IPS-NIHi11 (cell line): ENCODE results near the gene ASIC3.
"Not testable (repeated sequence)": the region's sequence is repeated elsewhere in the genome, so short reads cannot be mapped to it uniquely, and the experiment has no call there.

Source experiments
- DNase-seq: peaks from one replicate; pipeline ENCODE4 v3.0.0; 2012; ENCODE audit warnings: mixed read lengths, low spot score

ASIC3 gene

DNA sequence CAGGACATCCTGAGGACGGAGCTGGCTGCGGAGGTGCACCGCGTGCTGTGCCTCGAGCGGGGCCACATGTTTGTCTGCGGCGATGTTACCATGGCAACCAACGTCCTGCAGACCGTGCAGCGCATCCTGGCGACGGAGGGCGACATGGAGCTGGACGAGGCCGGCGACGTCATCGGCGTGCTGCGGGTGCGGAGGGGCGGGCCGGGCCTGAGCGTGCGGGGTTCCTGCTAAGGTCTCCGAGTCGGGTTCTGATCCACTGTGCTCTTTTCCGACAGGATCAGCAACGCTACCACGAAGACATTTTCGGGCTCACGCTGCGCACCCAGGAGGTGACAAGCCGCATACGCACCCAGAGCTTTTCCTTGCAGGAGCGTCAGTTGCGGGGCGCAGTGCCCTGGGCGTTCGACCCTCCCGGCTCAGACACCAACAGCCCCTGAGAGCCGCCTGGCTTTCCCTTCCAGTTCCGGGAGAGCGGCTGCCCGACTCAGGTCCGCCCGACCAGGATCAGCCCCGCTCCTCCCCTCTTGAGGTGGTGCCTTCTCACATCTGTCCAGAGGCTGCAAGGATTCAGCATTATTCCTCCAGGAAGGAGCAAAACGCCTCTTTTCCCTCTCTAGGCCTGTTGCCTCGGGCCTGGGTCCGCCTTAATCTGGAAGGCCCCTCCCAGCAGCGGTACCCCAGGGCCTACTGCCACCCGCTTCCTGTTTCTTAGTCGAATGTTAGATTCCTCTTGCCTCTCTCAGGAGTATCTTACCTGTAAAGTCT lies 34.4 kb upstream of the ASIC3 start:
- DNase-seq: peak; percentile 80

DNA sequence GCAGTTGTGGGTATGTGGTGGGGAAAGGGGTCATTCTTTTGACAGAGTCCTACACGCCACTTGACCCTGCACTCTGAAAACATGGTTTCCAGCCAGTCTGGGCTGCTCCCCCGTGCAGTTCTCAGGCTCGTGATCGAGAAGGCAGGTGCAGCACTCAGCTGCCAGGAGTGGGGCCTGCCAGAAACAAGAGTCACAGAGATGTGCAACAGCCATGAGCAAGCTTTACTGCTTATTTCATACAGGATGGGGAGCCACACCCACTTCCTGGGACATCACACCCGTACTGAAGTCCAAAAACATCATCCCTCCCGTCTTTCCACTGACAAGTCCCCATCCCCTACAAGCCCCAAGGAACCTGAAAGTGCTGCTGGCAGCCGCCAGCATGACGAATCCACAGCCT lies 33.4 kb upstream of the ASIC3 start:
- no peak for DNase-seq

DNA sequence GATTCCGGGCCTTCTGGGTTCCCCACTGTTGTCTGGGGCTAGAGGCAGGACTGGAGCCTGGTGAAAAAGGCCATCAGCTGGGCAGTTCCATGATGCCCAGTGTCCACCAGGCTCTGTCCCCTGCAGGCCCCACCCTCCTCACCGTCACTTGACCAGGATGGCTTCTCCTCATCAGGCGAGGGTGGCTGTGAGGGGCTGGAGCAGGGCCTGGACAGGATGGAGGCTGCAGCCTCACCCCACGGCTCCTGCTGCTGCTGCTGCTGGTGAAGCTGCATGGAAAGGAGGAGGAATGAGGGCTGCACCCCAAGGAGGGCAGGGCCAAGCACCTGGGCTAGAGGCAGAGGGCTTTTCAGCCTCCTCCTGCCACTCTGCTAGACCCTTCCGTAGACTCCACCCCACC lies 32.4 kb upstream of the ASIC3 start:
- no peak for DNase-seq

DNA sequence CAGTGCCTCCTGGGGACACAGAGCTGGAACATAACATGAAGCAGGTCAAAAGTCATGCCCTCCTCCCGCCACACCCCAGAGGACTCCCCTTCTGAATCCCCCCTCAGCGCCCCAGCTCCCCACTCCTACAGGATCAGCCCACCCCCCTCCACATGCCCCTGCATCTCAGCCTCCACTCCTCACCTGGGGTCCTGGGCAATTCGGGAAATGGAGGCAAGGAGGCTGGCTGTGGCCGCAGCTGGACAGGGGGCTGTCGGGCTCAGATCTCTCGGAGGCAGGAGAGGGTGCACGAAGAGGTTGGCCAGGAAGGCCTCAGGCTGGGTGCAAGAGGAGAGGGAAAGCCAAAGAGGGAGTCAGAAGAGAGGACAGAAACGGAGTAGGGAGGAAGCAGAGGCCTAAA lies 31.8 kb upstream of the ASIC3 start:
- DNase-seq: no peak

DNA sequence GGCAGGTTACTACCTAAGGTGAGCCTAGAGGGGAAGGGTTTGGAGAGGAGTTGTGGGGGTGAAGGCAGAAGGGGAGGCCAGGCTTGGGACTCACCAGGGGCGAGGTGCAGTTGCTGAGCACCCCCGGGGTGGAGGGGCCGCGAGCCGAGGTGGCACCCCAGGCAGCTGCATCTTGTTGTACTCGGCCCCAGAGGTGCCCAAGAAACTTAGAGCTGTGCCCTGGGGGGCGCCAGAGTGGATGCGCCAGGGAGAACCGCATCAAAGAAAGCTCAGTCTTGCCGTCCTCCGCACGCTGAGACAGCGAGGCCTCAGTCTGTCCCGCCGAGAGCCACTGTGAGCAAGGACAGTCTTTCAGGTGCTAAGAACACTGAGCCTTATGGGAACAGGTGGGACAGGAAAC lies 31.4 kb upstream of the ASIC3 start:
- DNase-seq: no peak

DNA sequence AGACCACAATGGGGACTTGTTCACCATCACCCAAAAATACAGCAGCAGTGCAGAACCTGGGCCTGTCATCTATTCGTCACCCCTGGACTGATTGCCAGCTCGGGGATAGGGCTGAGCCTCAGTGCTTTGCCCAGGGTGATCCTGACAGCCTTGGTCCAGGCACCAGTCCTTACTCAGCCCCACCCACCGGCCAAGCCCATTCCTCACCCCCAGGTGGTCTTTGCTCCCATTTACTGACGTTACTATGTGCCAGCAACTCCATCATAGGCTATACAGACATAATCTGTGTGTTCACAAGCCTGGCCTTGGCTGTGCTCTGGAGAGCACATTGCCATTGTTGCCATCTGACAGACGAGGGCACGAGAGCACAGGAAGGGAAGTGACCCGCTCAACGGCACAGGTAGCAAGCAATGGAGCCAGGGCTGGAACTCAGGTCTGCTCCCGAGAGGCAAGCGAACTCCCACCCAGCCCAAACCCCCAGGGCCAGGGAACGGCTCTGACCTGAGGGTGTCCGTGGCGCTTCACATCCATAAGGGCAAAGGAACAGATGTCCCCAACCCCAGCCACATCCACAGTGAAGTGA lies 30.9 kb upstream of the ASIC3 start:
- DNase-seq: no peak

DNA sequence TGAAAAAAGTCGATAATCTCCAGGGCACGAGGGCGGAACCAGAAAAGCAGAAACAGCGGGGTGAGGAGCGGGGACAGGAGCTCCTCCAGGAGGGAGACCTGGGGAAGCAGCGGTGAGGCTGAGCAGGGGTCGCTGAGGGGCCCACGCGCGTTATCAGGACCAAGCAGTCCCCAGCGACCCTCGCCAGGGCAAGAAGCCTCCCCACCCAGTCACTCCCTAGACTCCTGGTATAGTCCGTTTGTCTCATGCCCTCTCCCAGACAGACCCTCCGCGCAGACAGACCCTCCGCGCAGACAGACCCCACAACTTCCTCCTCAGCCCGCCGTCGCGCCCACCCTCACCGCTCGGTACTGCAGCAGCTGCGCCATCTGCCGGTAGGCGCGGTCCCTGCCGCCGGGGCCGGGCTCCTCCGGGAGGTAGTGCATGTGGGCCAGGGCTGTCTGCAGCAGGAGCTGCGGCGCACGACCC lies 30.3 kb upstream of the ASIC3 start:
- peak; percentile 84 for DNase-seq

DNA sequence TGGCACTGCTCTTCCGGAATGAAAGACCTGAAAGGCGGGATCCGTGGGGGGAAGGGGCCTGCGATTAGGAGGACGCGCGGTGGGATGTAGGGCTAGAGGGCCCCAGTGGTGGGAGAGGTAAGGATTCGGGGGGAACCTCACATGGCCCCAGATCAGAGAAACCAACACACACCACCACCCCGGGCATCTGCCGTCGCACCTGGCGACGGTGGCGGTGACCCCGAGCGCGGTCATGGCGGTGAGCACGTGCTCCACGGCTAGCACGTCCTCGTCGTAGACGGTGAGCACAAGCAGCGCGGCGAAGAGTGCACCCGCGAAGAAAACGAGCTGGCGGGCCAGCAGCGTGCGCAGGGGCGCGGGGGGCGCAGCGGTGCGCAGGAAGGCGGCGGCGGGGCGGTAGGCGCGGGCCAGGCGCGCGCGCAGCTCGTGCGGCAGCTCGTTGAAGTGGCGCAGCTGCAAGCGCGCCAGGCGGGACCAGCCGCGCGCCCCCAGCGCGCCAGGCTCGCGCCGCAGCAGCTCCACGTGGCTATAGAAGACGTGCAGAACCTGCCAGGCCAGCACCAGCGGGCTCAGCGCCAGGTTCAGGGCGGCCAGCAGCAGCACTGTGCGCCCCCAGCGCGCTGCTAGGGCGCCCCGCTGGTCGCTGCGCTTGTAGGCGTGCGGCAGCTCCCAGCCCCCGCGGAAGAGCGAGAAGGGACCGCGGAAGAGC lies 29.8 kb upstream of the ASIC3 start:
- peak; percentile 58 for DNase-seq

DNA sequence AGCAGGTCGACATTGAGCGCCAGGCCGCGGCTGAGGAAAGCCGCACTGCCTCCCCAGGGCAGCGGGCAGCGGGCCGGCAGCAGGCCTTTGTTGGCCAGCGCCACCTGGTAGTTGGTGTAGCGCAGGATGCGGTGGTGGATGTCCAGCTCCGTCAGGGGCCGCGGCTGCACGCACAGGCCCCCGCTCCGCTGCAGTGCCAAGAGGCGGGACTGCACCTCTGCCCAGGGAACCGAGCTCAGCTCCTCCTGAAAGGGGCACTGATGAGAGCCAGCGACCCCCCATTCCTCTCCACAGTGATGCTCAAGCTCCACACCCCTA lies 29.2 kb upstream of the ASIC3 start:
- no peak for DNase-seq

DNA sequence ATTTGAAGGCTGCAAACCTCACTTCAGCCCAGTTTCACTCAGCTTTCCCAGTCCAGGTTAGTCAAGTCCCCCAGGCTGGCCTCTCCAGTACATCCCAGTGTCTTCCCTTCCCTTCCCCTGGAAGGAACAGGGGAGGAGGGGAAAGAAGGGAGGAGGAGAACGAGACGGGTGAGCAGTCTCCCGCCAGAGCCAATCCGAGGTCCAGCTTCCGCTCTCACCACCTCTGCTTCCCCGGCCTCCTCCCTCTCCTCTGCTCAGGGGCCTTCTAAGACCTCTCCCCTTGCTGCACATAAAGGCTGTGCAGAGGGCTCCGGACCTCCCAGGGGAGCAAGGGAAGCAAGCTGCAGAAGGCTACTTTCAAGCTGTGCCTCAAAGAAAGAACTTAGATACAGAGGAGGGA lies 28.1 kb upstream of the ASIC3 start:
- no peak for DNase-seq

DNA sequence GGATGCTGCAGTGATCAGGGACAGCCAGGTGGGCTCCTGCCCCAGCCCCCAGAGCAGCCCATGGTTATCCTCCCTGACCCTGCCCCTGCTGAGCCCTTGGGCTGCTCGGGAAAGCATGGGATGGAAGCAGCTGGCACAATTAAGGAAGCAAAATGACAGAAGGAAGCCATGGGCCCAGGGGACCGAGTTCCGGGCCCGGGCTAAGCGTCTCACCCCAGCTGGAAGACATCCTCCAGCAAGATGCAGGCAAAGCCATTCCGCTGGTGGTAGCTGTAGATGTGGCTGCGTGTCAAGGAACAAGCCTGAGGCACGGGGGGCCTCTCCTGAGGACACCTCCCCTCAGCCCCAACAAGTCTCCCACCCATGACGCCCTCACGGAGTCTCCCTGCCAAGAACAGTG lies 25.1 kb upstream of the ASIC3 start:
- no peak for DNase-seq

DNA sequence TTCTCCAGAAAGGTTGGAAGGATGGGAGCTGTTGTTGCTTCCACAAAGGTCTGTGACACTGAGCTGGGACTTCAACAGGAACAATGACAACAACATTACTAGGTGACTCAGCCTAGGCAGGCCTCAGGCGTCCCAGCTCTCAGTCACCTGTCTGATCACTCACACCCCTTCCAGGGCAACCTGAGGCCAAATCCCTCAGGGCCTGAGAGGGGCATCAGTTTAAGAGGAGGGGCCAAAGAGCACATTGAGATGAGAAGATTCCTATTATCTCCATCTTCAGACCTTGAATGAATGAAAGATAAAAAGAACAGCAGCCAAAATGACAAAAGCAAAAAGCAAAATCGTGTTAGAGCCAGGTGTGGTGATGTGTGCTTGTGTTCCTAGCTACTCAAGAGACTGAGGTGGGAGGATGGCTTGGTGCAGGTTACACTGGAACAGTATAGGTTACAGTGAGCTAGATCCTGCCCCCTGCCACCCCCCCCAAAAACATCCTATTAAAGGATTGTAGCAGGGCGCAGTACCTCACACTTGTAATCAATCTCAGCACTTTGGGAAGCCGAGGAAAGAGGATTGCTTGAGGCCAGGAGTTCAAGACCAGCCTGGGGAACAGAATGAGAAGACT lies 23.8 kb upstream of the ASIC3 start, which contains the start of gene ATG9B:
Gene ATG9B (minus strand): TSS at position 60 of the 622 bp plus-strand sequence. CDS start 71 bp downstream, outside the sequence.
- no peak for DNase-seq

DNA sequence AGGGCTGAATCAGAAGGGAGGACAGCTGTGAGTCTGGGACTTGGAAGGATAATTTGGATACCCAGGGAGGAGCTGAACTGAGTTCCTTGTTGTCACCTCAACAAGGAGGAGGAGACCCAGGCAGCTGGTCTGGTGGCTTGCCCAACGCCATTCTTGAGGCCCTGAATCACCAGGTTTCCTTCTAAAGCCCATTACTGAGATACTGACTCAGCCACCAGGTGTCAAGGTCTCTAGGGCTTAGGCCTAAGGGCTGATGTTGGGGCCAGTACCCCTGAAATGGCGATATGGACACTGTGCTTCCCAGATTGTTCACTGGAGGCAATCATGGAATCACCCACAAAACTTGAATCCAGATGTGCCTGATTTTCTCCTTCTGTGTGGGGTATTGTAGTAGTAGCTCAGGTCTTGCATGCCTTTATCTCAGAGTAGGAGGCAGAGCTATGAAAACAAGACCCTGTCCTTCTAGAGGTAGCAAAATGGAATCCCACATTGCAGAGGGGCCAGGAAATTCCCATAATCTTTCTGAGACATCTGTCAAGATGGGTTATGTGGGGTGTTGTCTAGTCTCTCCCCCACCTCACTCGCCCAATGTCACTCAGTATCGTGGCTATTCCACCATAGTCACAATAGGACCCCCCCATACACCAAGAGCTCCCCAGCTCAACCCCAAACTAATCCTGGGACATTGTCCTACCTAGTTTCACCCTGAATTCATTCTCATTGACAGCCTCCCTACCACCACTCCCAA lies 22.2 kb upstream of the ASIC3 start:
- DNase-seq: no peak

DNA sequence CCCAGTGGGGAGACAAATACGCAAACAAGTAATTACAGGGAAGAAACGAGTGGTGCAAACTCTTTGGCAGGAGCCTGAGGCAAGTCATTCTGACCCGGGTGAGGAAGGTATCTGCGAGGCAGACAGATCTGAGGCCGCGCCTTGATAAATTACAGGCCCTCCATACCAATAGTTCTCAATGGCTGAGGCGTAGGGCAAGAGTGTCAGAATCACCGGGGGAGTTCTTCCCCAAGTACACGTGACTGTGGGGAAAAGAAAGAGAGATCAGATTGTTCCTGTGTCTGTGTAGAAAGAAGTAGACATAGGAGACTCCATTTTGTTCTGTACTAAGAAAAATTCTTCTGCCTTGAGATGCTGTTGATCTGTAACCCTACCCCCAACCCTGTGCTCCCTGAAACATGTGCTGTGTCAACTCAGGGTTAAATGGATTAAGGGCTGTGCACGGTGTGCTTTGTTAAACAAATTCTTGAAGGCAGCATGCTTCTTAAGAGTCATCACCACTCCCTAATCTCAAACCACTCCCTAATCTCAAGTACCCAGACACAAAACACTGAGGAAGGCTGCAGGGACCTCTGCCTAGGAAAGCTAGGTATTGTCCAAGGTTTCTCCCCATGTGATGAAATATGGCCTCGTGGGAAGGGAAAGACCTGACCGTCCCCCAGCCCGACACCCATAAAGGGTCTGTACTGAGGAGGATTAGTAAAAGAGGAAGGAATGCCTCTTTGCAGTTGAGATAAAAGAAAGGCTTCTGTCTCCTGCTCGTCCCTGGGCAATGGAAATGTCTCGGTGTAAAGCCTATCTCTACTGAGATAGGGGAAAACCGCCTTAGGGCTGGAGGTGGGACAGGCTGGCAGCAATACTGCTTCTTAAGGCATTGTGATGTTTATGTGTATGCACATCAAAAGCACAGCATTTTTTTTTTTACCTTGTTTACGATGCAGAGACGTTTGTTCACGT lies 21.3 kb upstream of the ASIC3 start:
- DNase-seq: not testable (repeated sequence)

DNA sequence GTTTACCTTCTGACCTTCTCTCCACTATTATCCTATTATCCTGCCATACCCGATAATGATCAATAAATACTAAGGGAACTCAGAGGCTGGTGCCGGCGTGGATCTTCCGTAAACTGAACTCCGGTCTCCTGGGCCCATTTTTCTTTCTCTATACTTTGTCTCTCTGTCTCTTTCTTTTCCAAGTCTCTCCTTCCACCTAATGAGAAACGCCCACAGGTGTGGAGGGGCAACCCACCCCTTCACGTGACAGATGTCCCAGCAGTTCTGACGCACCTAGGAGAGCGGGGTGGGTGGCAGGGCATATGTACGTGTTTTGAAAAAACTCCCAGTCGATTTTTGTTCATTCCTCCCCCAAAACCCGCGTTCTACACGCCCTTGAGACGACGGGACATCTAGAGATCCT lies 20.6 kb upstream of the ASIC3 start:
- not testable (repeated sequence) for DNase-seq

DNA sequence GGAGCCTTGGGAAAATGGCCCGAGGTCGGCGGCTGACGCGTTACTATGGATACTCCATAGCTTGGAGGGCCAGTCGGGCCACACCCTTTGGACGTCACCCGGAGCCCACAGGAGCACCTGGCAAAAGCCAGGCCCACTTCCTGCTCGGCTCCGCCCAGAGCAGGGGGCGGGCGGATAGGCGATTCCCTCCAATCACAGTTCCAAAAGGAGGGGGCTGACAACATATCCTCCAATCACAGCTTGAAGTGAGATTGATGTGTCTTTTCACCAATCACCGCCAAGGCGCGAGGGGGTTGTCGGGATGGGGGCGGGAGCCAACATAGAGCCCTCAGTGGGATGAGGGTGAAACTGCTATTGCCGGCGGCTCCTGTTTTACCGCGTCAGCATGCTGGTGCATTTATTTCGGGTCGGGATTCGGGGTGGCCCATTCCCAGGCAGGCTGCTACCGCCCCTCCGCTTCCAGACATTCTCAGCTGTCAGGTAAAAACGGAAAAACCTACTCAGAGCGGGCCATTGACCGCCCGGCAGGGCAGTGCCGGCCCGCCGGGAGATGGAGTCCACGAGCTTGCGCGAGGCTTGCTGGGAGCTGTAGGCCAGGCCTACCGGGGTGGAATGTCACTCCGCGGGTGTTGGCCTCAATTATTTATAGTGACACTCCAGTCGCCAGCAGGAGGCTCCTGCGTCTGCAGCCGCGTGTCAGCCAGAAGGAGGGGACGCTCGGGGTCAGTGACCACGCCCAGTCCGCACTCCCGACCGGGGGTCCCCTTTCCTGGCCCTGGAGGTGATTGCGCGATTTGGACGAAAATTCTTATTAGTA lies 20.0 kb upstream of the ASIC3 start, which contains the start of gene ABCB8:
Gene ABCB8 (plus strand): TSS at position 320 of the 817 bp plus-strand sequence. CDS start 66 bp downstream, at position 386.
- DNase-seq: peak; percentile 98

DNA sequence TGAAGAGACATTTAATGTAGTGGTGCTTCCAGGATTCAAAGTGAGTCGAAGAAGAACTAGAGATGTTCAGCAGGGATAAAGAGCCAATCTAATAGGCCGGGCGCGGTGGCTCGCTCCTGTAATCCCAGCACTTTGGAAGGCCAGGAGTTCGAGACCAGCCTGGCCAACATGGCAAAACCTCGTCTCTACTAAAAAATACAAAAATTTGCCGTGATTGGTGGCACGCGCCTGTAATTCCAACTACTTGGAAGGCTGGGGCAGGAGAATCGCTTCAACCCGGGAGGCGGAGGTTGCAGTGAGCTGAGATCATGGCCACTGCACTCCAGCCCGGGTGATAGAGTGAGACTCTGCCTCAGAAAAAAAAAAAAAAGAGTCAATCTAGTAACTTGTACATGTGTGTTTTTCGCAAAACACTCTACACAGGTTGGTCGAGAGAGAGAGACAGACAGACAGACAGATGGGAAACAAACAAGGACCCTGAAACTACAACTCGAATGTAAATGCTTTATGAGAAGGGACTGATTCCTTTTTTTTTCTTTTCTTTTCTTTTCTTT lies 19.3 kb upstream of the ASIC3 start:
- no peak for DNase-seq

DNA sequence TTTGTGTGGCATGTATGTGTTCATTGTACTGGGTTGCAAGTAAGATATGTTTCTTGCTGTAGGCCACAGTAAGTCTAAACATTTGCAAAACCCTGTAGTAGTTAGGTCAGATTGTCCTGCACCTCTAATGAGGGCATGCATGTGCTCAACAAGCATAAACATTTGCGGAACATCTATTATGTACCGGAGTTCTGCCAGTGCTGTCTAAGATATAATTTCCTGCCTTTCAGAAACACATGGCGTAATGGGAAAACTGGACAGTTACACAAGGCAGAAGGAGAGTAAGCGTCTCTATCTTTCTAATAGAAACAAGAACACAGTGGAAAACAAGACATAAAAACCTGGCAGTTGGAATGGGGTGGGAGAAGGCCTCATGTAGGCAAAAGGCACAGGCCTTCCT lies 17.3 kb upstream of the ASIC3 start:
- DNase-seq: no peak
